B cell (primary cell): ENCODE data around the gene PCDHGB6. TPM values are rescaled to one million over a fixed set of nuclear protein-coding genes. Genes with fewer than 3 reads are reported as not detected.

Experiments
- ATAC-seq: fragments of 200-7000 bp; cut with Tn5 transposase; one replicate; pipeline ENCODE4 v1.10.0; 2021; ENCODE audit warnings: low read depth, mild to moderate bottlenecking, moderate number of reproducible peaks, moderate library complexity
- CTCF ChIA-PET: fragments of 350-600 bp; sonication (Branson Sonifier 250); formaldehyde crosslinking; loops from one replicate; lab custom pipeline; 2021; ENCODE audit warnings: antibody characterized with exemption, inconsistent platforms; lab: Charles Lee
- POLR2A ChIA-PET: fragments of 350-600 bp; sonication (Branson Sonifier 250); formaldehyde crosslinking; loops from one replicate; lab custom pipeline; 2021; ENCODE audit warnings: antibody characterized with exemption; lab: Charles Lee
- DNase-seq: peaks from one replicate; pipeline ENCODE4 v3.0.0; 2013
- H2AFZ ChIP-seq: 2 replicates; pipeline ENCODE4 v1.6.1; 2012; ENCODE audit warnings: mild to moderate bottlenecking, low read depth, low read length; ENCODE audit not compliant: insufficient read depth, poor library complexity, severe bottlenecking
- H3K27ac ChIP-seq, 2 donors: 1 replicate in 1 of 2; 2 replicates in 1 of 2; pipeline ENCODE4 v1.5.1; 2012 to 2013; ENCODE audit warnings: low read length in 2 of 2, mild to moderate bottlenecking in 2 of 2, moderate library complexity in 1 of 2
- H3K27me3 ChIP-seq, 4 experiments: fragments of 200-600 bp in 1 of 4; sonication (generic) in 1 of 4; replicated peaks in 1 of 4; 1 replicate in 2 of 4; 2 replicates in 2 of 4; pipeline versions ENCODE4 v1.6.1 to v1.7.0; 2013 to 2016; ENCODE audit warnings: low read length in 3 of 4, mild to moderate bottlenecking in 2 of 4, mixed read lengths in 1 of 4, moderate library complexity in 1 of 4; ENCODE audit not compliant: insufficient read depth in 4 of 4, control insufficient read depth in 3 of 4; ENCODE audit errors: control extremely low read depth in 1 of 4
- H3K36me3 ChIP-seq, 2 experiments: replicated peaks in 1 of 2; 1 replicate in 1 of 2; 2 replicates in 1 of 2; pipeline versions ENCODE4 v1.6.1 to v1.7.1; 2013; ENCODE audit warnings: low read length in 1 of 2; ENCODE audit not compliant: insufficient read depth in 2 of 2, control insufficient read depth in 1 of 2; ENCODE audit errors: control extremely low read depth in 1 of 2, extremely low read depth in 1 of 2
- H3K4me1 ChIP-seq, 2 donors: fragments of 200-600 bp in 1 of 2; sonication (generic) in 1 of 2; 1 replicate in 1 of 2; 2 replicates in 1 of 2; pipeline versions ENCODE4 v1.5.1 to v1.6.1; 2013 to 2017; ENCODE audit warnings: low read length in 2 of 2; ENCODE audit not compliant: control insufficient read depth in 2 of 2, insufficient read depth in 2 of 2
- H3K4me2 ChIP-seq: replicated peaks from 2 replicates; pipeline ENCODE3; 2012; ENCODE audit warnings: mild to moderate bottlenecking, low read depth, low read length; ENCODE audit not compliant: poor library complexity, severe bottlenecking
- H3K4me3 ChIP-seq, 5 experiments: fragments of 200-600 bp in 1 of 5; sonication (generic) in 1 of 5; 1 replicate in 3 of 5; 2 replicates in 2 of 5; pipeline versions ENCODE4 v1.5.1 to v1.7.0; 2011 to 2016; ENCODE audit warnings: low read length in 4 of 5, mild to moderate bottlenecking in 4 of 5, low read depth in 2 of 5, control low read depth in 1 of 5, moderate library complexity in 1 of 5; ENCODE audit not compliant: insufficient read depth in 1 of 5; ENCODE audit errors: control extremely low read depth in 1 of 5, extremely low read depth in 1 of 5
- H3K79me2 ChIP-seq: fragments of 200-600 bp; sonication (generic); one replicate; pipeline ENCODE4 v1.6.0; 2016; ENCODE audit warnings: low read length; ENCODE audit not compliant: control insufficient read depth, insufficient read depth
- H3K9ac ChIP-seq: fragments of 200-600 bp; sonication (generic); 2 replicates; pipeline ENCODE4 v1.6.1; 2017; ENCODE audit warnings: mild to moderate bottlenecking, low read length, moderate library complexity
- H3K9me3 ChIP-seq, 3 donors: one replicate each; pipeline versions ENCODE4 v1.6.1 to v1.7.1; 2013; ENCODE audit warnings: low read length in 2 of 3; ENCODE audit not compliant: control insufficient read depth in 2 of 3, insufficient read depth in 1 of 3; ENCODE audit errors: control extremely low read depth in 1 of 3
- H4K20me1 ChIP-seq: 2 replicates; pipeline ENCODE4 v1.6.0; 2012; ENCODE audit warnings: mild to moderate bottlenecking, low read length; ENCODE audit not compliant: insufficient read depth, control insufficient read depth, poor library complexity, severe bottlenecking
- H3K27ac Mint-ChIP-seq: one replicate; pipeline ENCODE4 v1.8.0; 2021; ENCODE audit warnings: mixed read lengths
- H3K27me3 Mint-ChIP-seq: one replicate; pipeline ENCODE4 v1.8.0; 2021; ENCODE audit warnings: mixed read lengths
- H3K4me1 Mint-ChIP-seq: one replicate; pipeline ENCODE4 v1.8.0; 2021; ENCODE audit warnings: mixed read lengths
- H3K4me3 Mint-ChIP-seq: one replicate; pipeline ENCODE4 v1.8.0; 2021; ENCODE audit warnings: mixed read lengths
- H3K9me3 Mint-ChIP-seq: one replicate; pipeline ENCODE4 v1.8.0; 2022; ENCODE audit warnings: mixed read lengths; ENCODE audit not compliant: insufficient read depth
- CTCF ChIP-seq: fragments of 200-600 bp; IDR thresholded peaks from one replicate; pipeline ENCODE4 v1.8.0; 2022; ENCODE audit warnings: antibody characterized with exemption, mild to moderate bottlenecking
- EZH2 ChIP-seq: IDR thresholded peaks from 2 replicates; pipeline ENCODE4 v1.6.1; 2012; ENCODE audit warnings: borderline replicate concordance, low read depth, mild to moderate bottlenecking, moderate library complexity, low read length; ENCODE audit not compliant: insufficient read depth, poor library complexity, severe bottlenecking
- WGBS: methylation state at CpG from one replicate; pipeline ENCODE4 v1.1.5; 2013; ENCODE audit warnings: missing lambda C conversion rate; ENCODE audit not compliant: insufficient coverage; 5-methylcytosine and 5-hydroxymethylcytosine counted together
- intact Hi-C: fragments of 100-400 bp; cut with micrococcal nuclease; formaldehyde crosslinking; loops from one replicate; pipeline ENCODE4 v1.10.0; 2022
- polyA plus RNA-seq: library from polyadenylated mRNA; depleted of rRNA; stranded (reverse); fragments of >200 nt; gene quantifications from 2 replicates; pipeline ENCODE4 v1.2.3, GENCODE V29; 2012
- total RNA-seq, 2 donors: library from RNA; stranded (reverse); fragments of 120-200 nt in 1 of 2; gene quantifications; 1 replicate in 1 of 2; 2 replicates in 1 of 2; pipeline versions ENCODE4 v1.2.3 to v1.2.4, GENCODE V29; 2013 to 2022

Gene PCDHGB6
- total and polyA plus RNA-seq, 2 donors (not counting 1 experiment from before 2014, with no cell fraction given) = 0.33 to 2.1 TPM

GRCh38 chr5:141409598-141410306 is 1.9 kb downstream of the PCDHGB6 start:
- H2AFZ ChIP-seq = no peak overlapping the region
- Mint-ChIP-seq H3K9me3 (peaks cover 8% of the 10 kb centered on the region), H3K27ac (no peak overlapping the region), H3K4me3 (no peak overlapping the region), H3K4me1 (peaks cover 16% of the 10 kb centered on the region), H3K27me3 (peaks cover 63% of the 10 kb centered on the region)
- no peaks in the 10 kb centered on the region for H3K79me2 ChIP-seq
- H3K9ac ChIP-seq = no peak overlapping the region
- H3K27me3 ChIP-seq = peaks cover 0 to 75% (median 55%) of the 10 kb centered on the region in 4 experiments
- H3K4me2 ChIP-seq = no peak overlapping the region
- H3K9me3 ChIP-seq = peaks cover 0 to 59% (median 20%) of the 10 kb centered on the region in 3 donors
- no peaks in the 10 kb centered on the region for H3K36me3 ChIP-seq
- TF ChIP-seq CTCF = no peak
- no peak for TF ChIP-seq EZH2
- no peaks in the 10 kb centered on the region for H4K20me1 ChIP-seq
- ChIA-PET CTCF (interaction anchor here (0.7 to 6.3 kb wide), 3 partner anchors 40 to 153 kb away, joined by 3 to 56 read pairs (median 3); partner anchors contain the start of gene PCDHGB3), POLR2A (interaction anchor here (0.7 kb wide), 1 partner anchor 469 kb away, joined by 5 read pairs; no protein-coding TSS in a partner anchor)
- no peak overlapping the region for H3K4me3 ChIP-seq
- intact Hi-C loops = loop anchor here (10.0 kb wide), 1 partner anchor 85 kb away; the partner anchor contains the start of gene TAF7
- WGBS = 46% methylated on average over 64 of the region's 64 CpGs
- H3K4me1 ChIP-seq = peaks cover 11 to 15% of the 10 kb centered on the region in 2 donors
- H3K27ac ChIP-seq = no peak overlapping the region
- DNase-seq (no peak), ATAC-seq (no peak)

- intact Hi-C loops = loop anchor here (10.0 kb wide), 1 partner anchor 87 kb away; the partner anchor contains the start of gene TAF7
- Histone ChIP-seq H4K20me1 (no peaks in the 10 kb centered on the region), H3K79me2 (no peaks in the 10 kb centered on the region), H3K9ac (no peak overlapping the region), H3K9me3 (peaks cover 0 to 54% (median 20%) of the 10 kb centered on the region in 3 donors), H3K27me3 (peaks cover 0 to 70% (median 56%) of the 10 kb centered on the region in 4 experiments), H3K4me3 (no peak overlapping the region), H2AFZ (no peak overlapping the region), H3K4me1 (peaks cover 11 to 15% of the 10 kb centered on the region in 2 donors), H3K27ac (no peak overlapping the region), H3K36me3 (no peaks in the 10 kb centered on the region), H3K4me2 (no peak overlapping the region)
- CTCF ChIA-PET = interaction anchor here (1.1 to 6.3 kb wide), 5 partner anchors 19 to 152 kb away, joined by 3 to 56 read pairs (median 24); partner anchors contain the start of gene PCDHGA12
- no peak for ATAC-seq
- Mint-ChIP-seq H3K27me3 (peaks cover 63% of the 10 kb centered on the region), H3K27ac (no peak overlapping the region), H3K4me3 (no peak overlapping the region), H3K4me1 (peaks cover 16% of the 10 kb centered on the region), H3K9me3 (peaks cover 8% of the 10 kb centered on the region)
- DNase-seq = no peak
- POLR2A ChIA-PET = interaction anchor here (1.0 kb wide), 1 partner anchor 152 kb away, joined by 3 read pairs; no protein-coding TSS in a partner anchor
- TF ChIP-seq CTCF (no peak), EZH2 (no peak)
- 95% methylated on average over 2 of the region's 3 CpGs for whole genome bisulfite sequencing
These were observed 3.8 kb downstream of the PCDHGB6 start for GRCh38 chr5:141411575-141411974.
